Vagina (tissue), 2 donors: ENCODE results near the gene CDKL4.

ENCODE experiments used
- POLR2A ChIP-seq, 2 donors: fragments of 450-650 bp; IDR thresholded peaks; one replicate each; pipeline ENCODE4 v1.6.1; 2017; ENCODE audit warnings: antibody characterized with exemption in 2 of 2, mild to moderate bottlenecking in 2 of 2, moderate library complexity in 2 of 2
- POLR2AphosphoS5 ChIP-seq, 2 donors: sonication (generic); formaldehyde crosslinking; IDR thresholded peaks; one replicate each; pipeline ENCODE4 v1.9.0; 2017; ENCODE audit warnings: antibody characterized with exemption in 2 of 2, mild to moderate bottlenecking in 2 of 2, low read depth in 1 of 2; ENCODE audit not compliant: insufficient read depth in 1 of 2
- TF ChIP-seq, protein P1 (sequence below), 3 experiments: fragments of 450-650 bp in 2 of 3; fragments of 200-600 bp in 1 of 3; sonication (generic) in 1 of 3; IDR thresholded peaks; one replicate each; pipeline ENCODE4 v1.5.1; 2017 to 2019; ENCODE audit warnings: antibody characterized with exemption in 3 of 3, mild to moderate bottlenecking in 2 of 3, moderate library complexity in 2 of 3

- TF ChIP-seq, protein P1, sequence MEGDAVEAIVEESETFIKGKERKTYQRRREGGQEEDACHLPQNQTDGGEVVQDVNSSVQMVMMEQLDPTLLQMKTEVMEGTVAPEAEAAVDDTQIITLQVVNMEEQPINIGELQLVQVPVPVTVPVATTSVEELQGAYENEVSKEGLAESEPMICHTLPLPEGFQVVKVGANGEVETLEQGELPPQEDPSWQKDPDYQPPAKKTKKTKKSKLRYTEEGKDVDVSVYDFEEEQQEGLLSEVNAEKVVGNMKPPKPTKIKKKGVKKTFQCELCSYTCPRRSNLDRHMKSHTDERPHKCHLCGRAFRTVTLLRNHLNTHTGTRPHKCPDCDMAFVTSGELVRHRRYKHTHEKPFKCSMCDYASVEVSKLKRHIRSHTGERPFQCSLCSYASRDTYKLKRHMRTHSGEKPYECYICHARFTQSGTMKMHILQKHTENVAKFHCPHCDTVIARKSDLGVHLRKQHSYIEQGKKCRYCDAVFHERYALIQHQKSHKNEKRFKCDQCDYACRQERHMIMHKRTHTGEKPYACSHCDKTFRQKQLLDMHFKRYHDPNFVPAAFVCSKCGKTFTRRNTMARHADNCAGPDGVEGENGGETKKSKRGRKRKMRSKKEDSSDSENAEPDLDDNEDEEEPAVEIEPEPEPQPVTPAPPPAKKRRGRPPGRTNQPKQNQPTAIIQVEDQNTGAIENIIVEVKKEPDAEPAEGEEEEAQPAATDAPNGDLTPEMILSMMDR (IDR thresholded peaks at IDR 0.05) = no peak
- TF ChIP-seq POLR2A (IDR thresholded peaks at IDR 0.05) (no peak), POLR2AphosphoS5 (IDR thresholded peaks at IDR 0.05; ENCODE audit: insufficient read depth in 1 of 2, low read depth in 1 of 2) (no peak)
Observed at GRCh38 chr2:39289609-39290008, 45.8 kb upstream of the CDKL4 start.
